GM06990 (cell line): ENCODE measurements around the gene BOLA3.
A peak's percentile ranks its signal among the peaks of the same experiment; 100 is the strongest.

Experiments used
- DNase-seq: peaks from one replicate; pipeline ENCODE4 v3.0.0-alpha.2; 2011; ENCODE audit not compliant: insufficient read length; ENCODE audit errors: extremely low read depth
- H3K27me3 ChIP-seq: replicated peaks from 2 replicates; pipeline ENCODE4 v1.6.0; 2011; ENCODE audit warnings: low read length; ENCODE audit not compliant: control insufficient read depth, insufficient read depth
- H3K36me3 ChIP-seq: 2 replicates; pipeline ENCODE4 v1.5.1; 2011; ENCODE audit warnings: low read length; ENCODE audit not compliant: control insufficient read depth, insufficient read depth
- H3K4me3 ChIP-seq: replicated peaks from 2 replicates; pipeline ENCODE4 v1.5.1; 2011; ENCODE audit warnings: low read depth, mild to moderate bottlenecking, control low read depth, low read length
- CTCF ChIP-seq: IDR thresholded peaks from 2 replicates; pipeline ENCODE4 v1.5.1; 2011; ENCODE audit warnings: low read length, control low read depth, mild to moderate bottlenecking, inconsistent platforms; ENCODE audit not compliant: insufficient read depth, poor library complexity, severe bottlenecking

BOLA3 gene

GRCh38 chr2:74147727-74148456, at the start of gene BOLA3:
Gene BOLA3 (minus strand): TSS chr2:74147912. CDS start chr2:74147874, 38 bp downstream.
- peak; percentile 28 for TF ChIP-seq CTCF
- Histone ChIP-seq H3K27me3 (no peaks in the 10 kb centered on the region), H3K4me3 (peak within 1 kb of the TSS; percentile 86), H3K36me3 (no peaks in the 10 kb centered on the region; the same call in 1 of the 2 replicates)
- DNase-seq, result peak; percentile 91

GRCh38 chr2:74197049-74197448, 49.3 kb upstream of the BOLA3 start:
- no peak overlapping the region for H3K4me3 ChIP-seq
- TF ChIP-seq CTCF, result no peak
- H3K36me3 ChIP-seq, result no peaks in the 10 kb centered on the region
- H3K27me3 ChIP-seq, result no peaks in the 10 kb centered on the region
- no peak for DNase-seq

- TF ChIP-seq CTCF, result no peak
- Histone ChIP-seq H3K36me3 (no peaks in the 10 kb centered on the region), H3K27me3 (no peaks in the 10 kb centered on the region), H3K4me3 (no peak overlapping the region)
- no peak for DNase-seq
These were observed 47.1 kb upstream of the BOLA3 start for GRCh38 chr2:74194799-74195198.

- H3K4me3 ChIP-seq, result no peak overlapping the region
- TF ChIP-seq CTCF, result no peak
- H3K36me3 ChIP-seq, result no peaks in the 10 kb centered on the region
- no peaks in the 10 kb centered on the region for H3K27me3 ChIP-seq
- DNase-seq, result no peak
These were observed 44.1 kb upstream of the BOLA3 start for GRCh38 chr2:74191596-74192380.

GRCh38 chr2:74188696-74189095, 41.0 kb upstream of the BOLA3 start:
- no peaks in the 10 kb centered on the region for H3K36me3 ChIP-seq
- no peak for TF ChIP-seq CTCF
- no peak overlapping the region for H3K4me3 ChIP-seq
- H3K27me3 ChIP-seq, result no peaks in the 10 kb centered on the region
- no peak for DNase-seq
